Fibroblast of lung (primary cell): ENCODE data around the gene SRSF3. TPM values are rescaled to one million over a fixed set of nuclear protein-coding genes. Genes with fewer than 3 reads are reported as not detected.

Source experiments
- DNase-seq, 2 donors: peaks; one replicate each; pipeline versions ENCODE4 v3.0.0 to v3.0.0-alpha.2; 2010; ENCODE audit warnings: low read depth in 2 of 2
- H2AFZ ChIP-seq: 2 replicates; pipeline ENCODE4 v1.5.1; 2012; ENCODE audit warnings: low read length, control low read depth, inconsistent platforms
- H3K27ac ChIP-seq: 2 replicates; pipeline ENCODE4 v1.5.1; 2011; ENCODE audit warnings: low read length, control low read depth; ENCODE audit not compliant: insufficient read depth
- H3K27me3 ChIP-seq: 2 replicates; pipeline ENCODE4 v1.5.1; 2011; ENCODE audit warnings: mild to moderate bottlenecking, low read length; ENCODE audit not compliant: control insufficient read depth, insufficient read depth
- H3K36me3 ChIP-seq: 2 replicates; pipeline ENCODE4 v1.5.1; 2011; ENCODE audit warnings: low read length; ENCODE audit not compliant: control insufficient read depth, insufficient read depth
- H3K4me1 ChIP-seq: 2 replicates; pipeline ENCODE4 v1.5.1; 2011; ENCODE audit warnings: low read length; ENCODE audit not compliant: control insufficient read depth, insufficient read depth; ENCODE audit errors: extremely low read depth
- H3K4me2 ChIP-seq: 2 replicates; pipeline ENCODE4 v1.5.1; 2011; ENCODE audit warnings: low read length, control low read depth; ENCODE audit not compliant: insufficient read depth; ENCODE audit errors: extremely low read depth
- H3K4me3 ChIP-seq, 4 experiments: fragments of 200-600 bp in 1 of 4; sonication (generic) in 1 of 4; replicated peaks in 1 of 4; 2 replicates each; pipeline ENCODE4 v1.5.1; 2011 to 2016; ENCODE audit warnings: low read length in 4 of 4, low read depth in 3 of 4, mild to moderate bottlenecking in 3 of 4, control low read depth in 2 of 4, inconsistent platforms in 1 of 4, mixed read lengths in 1 of 4; ENCODE audit not compliant: insufficient read depth in 1 of 4; ENCODE audit errors: control extremely low read depth in 1 of 4
- H3K79me2 ChIP-seq: 2 replicates; pipeline ENCODE4 v1.5.1; 2012; ENCODE audit warnings: mild to moderate bottlenecking, low read length, inconsistent platforms; ENCODE audit not compliant: control insufficient read depth, insufficient read depth
- H3K9ac ChIP-seq: 2 replicates; pipeline ENCODE4 v1.5.1; 2011; ENCODE audit warnings: mild to moderate bottlenecking, low read length, control low read depth; ENCODE audit not compliant: insufficient read depth
- H3K9me3 ChIP-seq: 2 replicates; pipeline ENCODE4 v1.5.1; 2012; ENCODE audit warnings: low read depth, low read length; ENCODE audit not compliant: control insufficient read depth, insufficient read depth
- H4K20me1 ChIP-seq: 2 replicates; pipeline ENCODE4 v1.5.1; 2011; ENCODE audit warnings: low read length; ENCODE audit not compliant: control insufficient read depth, insufficient read depth; ENCODE audit errors: extremely low read depth
- EZH2 ChIP-seq: IDR thresholded peaks from 2 replicates; pipeline ENCODE4 v1.5.1; 2012; ENCODE audit warnings: low read length, control low read depth, mild to moderate bottlenecking; ENCODE audit errors: missing control alignments
- polyA plus RNA-seq, 2 donors: library from polyadenylated mRNA; depleted of rRNA in 1 of 2; stranded (reverse) in 1 of 2; unstranded in 1 of 2; fragments of >200 nt; gene quantifications; 2 replicates each; pipeline ENCODE4 v1.2.1, GENCODE V29; 2011 to 2012; ENCODE audit warnings: missing spikeins in 1 of 2
- total RNA-seq: library from RNA; depleted of rRNA; stranded (reverse); fragments of >200 nt; gene quantifications from 2 replicates; pipeline ENCODE4 v1.2.1, GENCODE V29; 2014
- TF ChIP-seq, protein P1 (sequence below), 2 donors: IDR thresholded peaks in 1 of 2; conservative IDR thresholded peaks in 1 of 2; 1 replicate in 1 of 2; 2 replicates in 1 of 2; pipeline ENCODE4 v1.5.1; 2011 to 2012; ENCODE audit warnings: low read length in 2 of 2, control low read depth in 1 of 2, inconsistent platforms in 1 of 2, low read depth in 1 of 2, mild to moderate bottlenecking in 1 of 2

The SRSF3 gene
- total and polyA plus RNA-seq, 2 donors (not counting 1 experiment from before 2014, with no cell fraction given), result 191 to 435 TPM

- Histone ChIP-seq H4K20me1 (no peaks in the 10 kb centered on the region), H3K36me3 (peaks cover 6% of the 10 kb centered on the region), H3K79me2 (peaks cover 1% of the 10 kb centered on the region), H3K9ac (no peak overlapping the region), H3K4me2 (no peak overlapping the region), H2AFZ (no peak overlapping the region), H3K27ac (no peak overlapping the region), H3K4me1 (no peaks in the 10 kb centered on the region), H3K4me3 (no peak overlapping the region), H3K9me3 (no peaks in the 10 kb centered on the region), H3K27me3 (no peaks in the 10 kb centered on the region)
- DNase-seq, result no peak
- no peak for TF ChIP-seq EZH2
- TF ChIP-seq, protein P1, sequence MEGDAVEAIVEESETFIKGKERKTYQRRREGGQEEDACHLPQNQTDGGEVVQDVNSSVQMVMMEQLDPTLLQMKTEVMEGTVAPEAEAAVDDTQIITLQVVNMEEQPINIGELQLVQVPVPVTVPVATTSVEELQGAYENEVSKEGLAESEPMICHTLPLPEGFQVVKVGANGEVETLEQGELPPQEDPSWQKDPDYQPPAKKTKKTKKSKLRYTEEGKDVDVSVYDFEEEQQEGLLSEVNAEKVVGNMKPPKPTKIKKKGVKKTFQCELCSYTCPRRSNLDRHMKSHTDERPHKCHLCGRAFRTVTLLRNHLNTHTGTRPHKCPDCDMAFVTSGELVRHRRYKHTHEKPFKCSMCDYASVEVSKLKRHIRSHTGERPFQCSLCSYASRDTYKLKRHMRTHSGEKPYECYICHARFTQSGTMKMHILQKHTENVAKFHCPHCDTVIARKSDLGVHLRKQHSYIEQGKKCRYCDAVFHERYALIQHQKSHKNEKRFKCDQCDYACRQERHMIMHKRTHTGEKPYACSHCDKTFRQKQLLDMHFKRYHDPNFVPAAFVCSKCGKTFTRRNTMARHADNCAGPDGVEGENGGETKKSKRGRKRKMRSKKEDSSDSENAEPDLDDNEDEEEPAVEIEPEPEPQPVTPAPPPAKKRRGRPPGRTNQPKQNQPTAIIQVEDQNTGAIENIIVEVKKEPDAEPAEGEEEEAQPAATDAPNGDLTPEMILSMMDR (conservative IDR thresholded peaks at IDR 0.05 in 1 of 2, IDR thresholded peaks at IDR 0.05 in 1 of 2; ENCODE audit: low read depth in 1 of 2, low read length in 2 of 2), result no peak
Observed at GRCh38 chr6:36613200-36613995, 19.2 kb downstream of the SRSF3 start.

DNA sequence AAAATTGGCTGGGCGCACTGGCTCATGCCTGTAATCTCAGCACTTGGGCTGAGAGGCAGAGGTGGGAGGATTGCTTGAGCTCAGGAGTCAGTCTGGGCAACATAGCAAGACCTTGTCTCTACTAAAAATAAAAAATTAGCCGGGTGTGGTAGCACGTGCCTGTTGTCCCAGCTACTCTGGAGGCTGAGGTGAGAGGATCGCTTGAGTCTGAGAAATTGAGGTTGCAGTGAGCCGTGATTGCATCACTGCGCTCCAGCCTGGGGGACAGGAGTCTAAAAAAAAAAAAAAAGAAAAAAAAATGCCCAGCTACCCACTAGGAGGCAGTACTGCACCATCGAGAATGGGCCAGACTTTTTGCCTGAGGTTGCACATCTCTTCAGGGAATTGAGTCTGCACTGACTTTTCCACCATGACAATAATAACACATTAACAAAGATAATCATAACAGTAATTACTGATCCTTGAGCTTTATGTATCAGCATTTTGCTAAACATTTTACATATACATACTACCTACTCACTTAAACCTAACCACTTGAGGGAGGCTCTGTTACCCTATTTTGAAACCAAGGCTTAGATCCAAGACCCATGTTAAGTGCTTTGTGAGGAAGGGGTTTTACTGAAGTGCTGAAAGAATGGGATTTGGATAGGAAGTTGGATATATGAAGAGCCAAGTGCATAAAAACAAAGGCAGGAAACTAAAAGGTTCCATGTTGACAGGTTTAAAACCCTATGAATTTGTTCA lies 21.0 kb downstream of the SRSF3 start:
- no peak overlapping the region for H3K4me3 ChIP-seq
- H4K20me1 ChIP-seq, result no peaks in the 10 kb centered on the region
- no peak overlapping the region for H3K4me2 ChIP-seq
- H3K27ac ChIP-seq, result no peak overlapping the region
- no peaks in the 10 kb centered on the region for H3K4me1 ChIP-seq
- no peak overlapping the region for H3K9ac ChIP-seq
- no peaks in the 10 kb centered on the region for H3K27me3 ChIP-seq
- TF ChIP-seq EZH2, result no peak
- TF ChIP-seq, protein P1 (conservative IDR thresholded peaks at IDR 0.05 in 1 of 2, IDR thresholded peaks at IDR 0.05 in 1 of 2; ENCODE audit: low read depth in 1 of 2, low read length in 2 of 2), result peak; percentile 79 to 80
- H2AFZ ChIP-seq, result no peak overlapping the region
- peaks cover 6% of the 10 kb centered on the region for H3K36me3 ChIP-seq
- no peaks in the 10 kb centered on the region for H3K9me3 ChIP-seq
- no peaks in the 10 kb centered on the region for H3K79me2 ChIP-seq
- peak; percentile 41 to 77 for DNase-seq

DNA sequence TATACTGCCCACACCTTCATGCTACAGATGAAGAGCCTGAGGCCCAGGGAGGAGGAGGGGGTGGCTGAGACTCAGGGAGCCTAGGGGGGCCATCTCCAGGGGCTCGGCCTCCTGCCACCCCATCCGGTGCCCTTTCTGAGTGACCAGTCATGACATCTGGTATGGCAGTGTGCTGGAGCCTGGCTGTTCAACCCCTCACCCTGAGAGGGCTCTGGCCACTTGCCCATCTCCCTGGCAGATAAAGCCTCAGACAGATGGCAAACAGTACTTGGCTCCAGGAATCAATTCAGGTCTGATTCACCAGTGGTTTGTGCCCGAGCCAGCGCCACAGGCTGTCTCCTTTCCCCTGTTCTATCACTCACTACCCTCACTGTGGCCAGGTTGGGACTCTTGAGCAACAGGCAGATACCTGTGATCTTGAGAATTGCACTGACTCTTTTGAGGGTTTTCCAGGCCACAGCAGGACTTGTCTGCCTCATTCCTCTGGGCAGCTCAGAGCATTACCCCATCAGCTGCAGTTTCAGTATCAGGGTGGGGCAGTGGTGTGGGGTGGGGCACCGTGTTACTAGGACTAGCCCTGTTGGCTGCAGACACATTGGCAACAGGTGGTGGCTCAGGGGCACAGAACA lies 22.8 kb downstream of the SRSF3 start:
- H2AFZ ChIP-seq, result no peak overlapping the region
- TF ChIP-seq, protein P1 (conservative IDR thresholded peaks at IDR 0.05 in 1 of 2, IDR thresholded peaks at IDR 0.05 in 1 of 2; ENCODE audit: low read depth in 1 of 2, low read length in 2 of 2), result no peak
- TF ChIP-seq EZH2, result no peak
- no peak overlapping the region for H3K4me2 ChIP-seq
- no peaks in the 10 kb centered on the region for H3K9me3 ChIP-seq
- peaks cover 2% of the 10 kb centered on the region for H3K36me3 ChIP-seq
- no peaks in the 10 kb centered on the region for H3K27me3 ChIP-seq
- peak in 1 of 2 donors; percentile 63 for DNase-seq
- H3K79me2 ChIP-seq, result no peaks in the 10 kb centered on the region
- no peak overlapping the region for H3K27ac ChIP-seq
- H4K20me1 ChIP-seq, result no peaks in the 10 kb centered on the region
- H3K9ac ChIP-seq, result no peak overlapping the region
- no peaks in the 10 kb centered on the region for H3K4me1 ChIP-seq
- H3K4me3 ChIP-seq, result no peak overlapping the region
